HL-60/S4 (cell line): ENCODE data around the gene CREBBP.
"Not testable (repeated sequence)": the region's sequence is repeated elsewhere in the genome, so short reads cannot be mapped to it uniquely, and the experiment has no call there.

Experiments
- in situ Hi-C: fragments of 300-500 bp; cut with MboI; formaldehyde crosslinking; loops from 2 replicates; pipeline ENCODE4 v1.14.3; 2022; ENCODE audit warnings: low sequenced_read_pairs

Gene CREBBP

DNA sequence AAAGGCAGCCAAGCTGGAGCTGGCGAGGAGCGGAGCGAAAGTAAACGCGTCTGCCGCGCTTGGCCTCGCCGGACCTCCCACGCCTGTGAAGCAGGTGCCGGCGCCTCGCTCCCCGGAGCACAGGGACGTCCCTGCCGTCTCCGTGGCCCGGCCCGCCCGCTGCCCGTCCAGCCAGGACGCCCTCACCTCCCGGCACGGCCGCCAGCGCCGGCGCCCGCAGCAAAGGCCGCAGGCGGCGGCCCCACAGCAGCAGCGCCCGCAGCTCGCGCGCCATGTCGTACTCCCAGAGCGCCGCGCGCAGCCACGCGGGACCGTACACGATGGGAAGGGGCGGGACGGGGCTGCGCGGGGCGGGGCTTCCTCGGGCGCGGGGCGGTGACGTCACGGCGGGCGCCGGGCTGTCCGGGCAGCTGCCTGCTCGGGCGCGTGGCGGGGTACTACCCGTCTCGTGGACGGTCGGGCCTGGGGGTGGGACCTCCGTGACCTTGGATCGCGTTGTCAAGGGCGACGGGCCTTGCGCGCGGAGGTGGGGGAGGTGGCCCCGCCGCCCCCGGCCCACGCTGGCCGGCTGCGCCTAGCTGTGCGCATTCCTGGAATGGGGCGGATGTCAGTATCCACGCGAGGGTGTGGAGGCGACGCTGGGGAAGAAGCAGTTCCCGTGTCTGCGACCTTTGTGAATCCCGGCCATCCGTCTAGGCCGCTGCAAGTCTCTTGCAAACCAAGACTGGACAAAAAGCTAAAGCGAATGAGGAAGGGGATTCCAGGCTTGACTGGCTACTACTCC, 163.1 kb downstream of the CREBBP start, which contains the start of gene TRAP1:
Gene TRAP1 (minus strand): TSS at position 290 of the 784 bp plus-strand sequence. CDS start 16 bp downstream, at position 274.
- in situ Hi-C loops = no loop called here

DNA sequence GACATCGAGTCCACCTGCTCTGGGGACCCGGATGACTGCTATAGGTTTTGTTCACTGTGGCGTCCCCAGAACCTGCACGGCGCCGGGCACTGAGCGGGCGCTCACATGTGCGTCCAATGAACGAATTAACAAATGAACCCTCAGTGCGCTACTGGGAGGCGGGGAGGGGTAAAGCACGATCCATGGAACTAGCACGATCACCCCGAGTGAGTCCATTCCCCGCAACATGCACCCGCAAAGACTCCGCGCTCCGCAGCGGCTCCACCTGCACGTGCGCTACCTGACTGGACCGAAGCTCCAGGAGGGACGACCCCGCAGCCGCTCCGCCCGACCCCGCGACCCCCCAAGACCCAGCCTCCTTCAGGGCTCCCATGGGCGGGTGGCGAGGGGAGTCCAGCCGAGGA, 163.7 kb downstream of the CREBBP start:
- in situ Hi-C loops = no loop called here

DNA sequence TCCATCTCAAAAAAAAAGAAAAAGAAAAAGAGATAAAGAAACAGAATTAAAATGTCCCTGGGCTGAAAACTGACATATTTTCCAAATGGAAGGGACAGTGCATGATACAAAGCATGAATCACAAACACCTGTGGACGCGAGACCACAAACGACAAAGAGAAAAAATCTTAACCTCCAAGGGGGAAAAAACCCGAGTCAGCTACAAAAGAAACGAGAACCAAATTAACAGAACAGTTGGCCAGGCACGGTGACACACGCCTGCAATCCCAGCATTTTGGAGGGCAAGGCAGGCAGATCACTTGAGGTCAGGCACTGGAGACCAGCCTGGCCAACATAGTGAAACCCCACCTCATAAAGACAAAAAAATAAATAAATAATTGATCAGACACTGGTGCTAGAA, 165.1 kb downstream of the CREBBP start:
- in situ Hi-C loops = no loop called here

DNA sequence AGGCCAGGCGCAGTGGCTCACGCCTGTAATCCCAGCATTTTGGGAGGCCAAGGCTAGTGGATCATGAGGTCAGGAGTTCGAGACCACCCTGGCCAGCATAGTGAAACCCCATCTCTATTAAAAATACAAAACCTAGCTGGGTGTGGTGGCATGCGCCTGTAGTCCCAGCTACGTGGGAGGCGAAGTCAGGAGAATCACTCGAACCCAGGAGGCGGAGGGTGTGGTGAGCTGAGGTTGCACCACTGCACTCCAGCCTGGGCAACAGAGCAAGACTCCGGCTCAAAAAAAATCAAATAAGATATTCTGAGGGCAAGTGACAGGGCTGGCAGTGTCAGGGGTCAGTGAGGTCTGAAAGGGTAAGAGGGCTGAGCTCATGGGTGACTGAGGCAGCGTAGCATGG, 166.1 kb downstream of the CREBBP start:
- in situ Hi-C loops = not testable (repeated sequence)

DNA sequence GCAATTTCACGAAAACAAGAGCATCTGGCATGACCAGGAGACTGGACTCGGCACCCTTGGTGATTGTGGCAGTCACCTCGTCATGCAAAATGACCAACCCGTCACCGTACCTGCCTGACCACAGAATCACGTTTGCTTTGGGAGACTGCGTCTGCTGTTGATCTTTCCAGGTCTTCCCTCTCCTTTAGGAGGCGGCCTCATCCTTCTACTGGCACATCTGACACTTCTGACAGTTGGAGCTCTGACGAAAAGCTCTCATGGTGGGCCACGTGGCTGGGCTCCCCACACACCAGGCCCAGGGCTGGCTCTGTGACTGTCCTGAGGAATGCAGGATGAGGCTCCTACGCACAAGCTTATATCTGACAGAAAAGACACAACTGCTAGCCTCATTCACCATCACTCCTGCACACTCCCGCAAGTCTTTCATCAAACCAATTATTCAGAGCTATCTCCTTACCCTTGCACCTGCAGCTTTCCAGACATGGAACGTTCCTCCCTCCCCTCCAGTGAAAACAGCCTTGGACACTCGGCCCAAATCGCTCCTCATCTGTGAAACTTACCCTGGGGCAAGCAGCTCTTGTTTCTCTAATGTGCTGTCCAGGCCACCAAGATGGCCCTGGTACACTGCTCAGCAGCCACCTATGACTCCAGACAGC, 166.8 kb downstream of the CREBBP start:
- in situ Hi-C loops = no loop called here

DNA sequence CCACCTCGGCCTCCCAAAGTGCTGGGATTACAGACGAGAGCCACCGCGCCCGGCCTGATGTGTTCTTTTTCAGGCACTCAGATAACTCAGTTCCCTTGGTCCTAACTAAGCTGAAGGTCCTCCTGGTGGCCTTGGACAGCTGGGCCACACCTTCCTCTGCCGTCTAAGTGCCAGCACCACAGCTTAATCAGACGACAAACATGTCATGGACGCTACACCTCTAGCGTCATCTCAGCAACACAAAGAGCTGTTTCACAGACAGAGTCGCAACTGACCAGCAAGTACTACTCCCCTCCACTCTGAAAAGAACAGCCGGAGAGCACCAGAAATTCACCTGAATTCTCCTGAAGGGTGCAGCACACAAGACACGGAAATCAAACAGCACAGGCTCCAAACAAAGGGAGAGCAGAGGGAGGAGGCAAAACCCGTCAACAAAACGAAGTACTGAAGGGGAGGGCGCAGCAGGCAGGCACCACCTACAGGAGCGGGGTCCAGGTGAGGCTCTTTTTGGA, 167.6 kb downstream of the CREBBP start:
- in situ Hi-C loops = no loop called here

DNA sequence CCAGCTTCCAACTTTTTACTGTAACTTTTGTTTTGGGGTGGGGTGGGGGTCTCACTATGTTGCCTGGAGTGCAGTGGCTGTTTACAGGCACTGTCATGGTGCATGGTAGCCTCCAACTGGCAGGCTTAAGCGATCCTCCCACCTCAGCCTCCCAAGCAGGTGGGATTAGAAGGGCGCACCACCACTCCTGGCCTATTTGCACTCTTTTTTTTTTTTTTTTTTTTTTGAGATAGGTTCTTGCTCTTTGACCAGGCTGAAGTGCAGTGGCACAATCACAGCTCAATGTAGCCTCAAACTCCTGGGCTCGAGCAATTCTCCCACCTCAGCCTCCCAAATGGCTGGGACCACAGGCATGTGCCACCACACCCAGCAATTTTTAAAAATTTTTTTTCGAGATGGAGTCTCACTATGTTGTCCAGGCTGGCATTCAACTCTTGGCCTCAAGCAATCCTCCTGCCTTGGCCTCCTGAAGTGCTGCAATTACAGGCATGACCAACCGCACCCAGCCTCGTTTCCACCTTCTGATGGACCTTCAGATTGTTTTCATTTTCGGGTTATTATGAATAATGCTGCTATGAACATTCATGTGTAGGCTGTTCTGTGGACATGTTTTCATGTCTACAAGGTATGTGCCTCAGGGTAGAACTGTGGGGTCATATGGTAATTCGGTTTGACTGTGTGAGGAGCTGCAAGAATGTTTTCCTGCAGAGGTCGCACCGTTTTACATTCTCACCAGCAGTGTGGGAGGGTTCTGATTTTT, 174.1 kb downstream of the CREBBP start:
- in situ Hi-C loops = no loop called here

DNA sequence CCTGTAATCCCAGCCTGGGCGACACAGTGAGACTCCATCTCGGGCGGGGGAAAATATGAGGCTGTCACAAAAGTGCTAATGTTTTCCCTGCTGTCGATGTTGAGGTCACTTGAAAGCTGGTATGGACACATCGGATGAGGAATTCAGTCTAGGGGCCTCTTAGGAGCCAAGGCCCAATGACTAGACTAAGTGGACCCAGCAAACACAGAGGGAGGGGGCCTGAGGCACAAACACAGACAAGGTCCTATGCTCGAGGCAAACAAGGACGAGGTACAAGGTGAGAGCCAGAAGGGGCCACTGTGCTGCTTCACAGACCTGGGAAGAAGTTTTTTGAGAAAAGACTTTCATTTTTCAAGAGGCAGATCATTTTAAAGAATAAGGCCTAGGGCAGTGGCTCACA, 178.4 kb downstream of the CREBBP start:
- in situ Hi-C loops = no loop called here

DNA sequence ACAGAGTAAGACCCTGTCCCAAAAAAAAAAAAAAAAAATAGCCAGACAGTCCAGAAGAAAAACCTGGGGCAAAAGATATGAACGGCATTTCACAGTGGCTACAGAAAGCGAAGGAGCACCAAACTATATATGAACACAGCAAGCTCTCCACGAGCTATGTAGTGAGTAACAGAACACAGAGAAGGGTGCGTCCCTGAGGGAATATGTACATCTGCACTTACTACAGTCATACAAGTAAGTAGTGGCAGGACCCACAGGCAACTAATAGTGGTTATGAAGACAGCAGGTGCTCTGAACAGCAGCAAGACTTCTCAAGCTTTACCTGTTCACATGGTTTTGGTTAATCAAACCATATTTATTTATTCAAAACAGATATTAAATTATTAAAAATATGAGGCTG, 179.0 kb downstream of the CREBBP start:
- in situ Hi-C loops = no loop called here

DNA sequence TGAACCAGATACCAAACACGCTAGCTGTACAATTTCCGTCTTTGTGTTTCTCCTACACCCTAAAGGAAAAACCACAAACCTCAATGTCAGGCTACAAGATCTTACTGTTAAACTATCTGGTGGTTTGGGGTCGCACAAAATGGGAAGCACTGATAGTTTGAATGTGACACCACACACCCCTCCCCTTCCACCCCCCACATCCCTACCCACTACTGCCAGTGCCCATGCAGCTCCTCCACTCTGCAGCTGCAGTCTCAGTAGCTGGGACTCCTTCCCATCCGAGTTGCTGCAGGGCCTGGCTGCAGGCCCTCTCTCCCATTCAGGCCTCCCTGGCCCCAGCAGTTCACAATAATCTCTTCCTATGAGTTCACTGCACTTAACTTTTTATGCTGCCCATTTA, 181.6 kb downstream of the CREBBP start:
- in situ Hi-C loops = no loop called here

DNA sequence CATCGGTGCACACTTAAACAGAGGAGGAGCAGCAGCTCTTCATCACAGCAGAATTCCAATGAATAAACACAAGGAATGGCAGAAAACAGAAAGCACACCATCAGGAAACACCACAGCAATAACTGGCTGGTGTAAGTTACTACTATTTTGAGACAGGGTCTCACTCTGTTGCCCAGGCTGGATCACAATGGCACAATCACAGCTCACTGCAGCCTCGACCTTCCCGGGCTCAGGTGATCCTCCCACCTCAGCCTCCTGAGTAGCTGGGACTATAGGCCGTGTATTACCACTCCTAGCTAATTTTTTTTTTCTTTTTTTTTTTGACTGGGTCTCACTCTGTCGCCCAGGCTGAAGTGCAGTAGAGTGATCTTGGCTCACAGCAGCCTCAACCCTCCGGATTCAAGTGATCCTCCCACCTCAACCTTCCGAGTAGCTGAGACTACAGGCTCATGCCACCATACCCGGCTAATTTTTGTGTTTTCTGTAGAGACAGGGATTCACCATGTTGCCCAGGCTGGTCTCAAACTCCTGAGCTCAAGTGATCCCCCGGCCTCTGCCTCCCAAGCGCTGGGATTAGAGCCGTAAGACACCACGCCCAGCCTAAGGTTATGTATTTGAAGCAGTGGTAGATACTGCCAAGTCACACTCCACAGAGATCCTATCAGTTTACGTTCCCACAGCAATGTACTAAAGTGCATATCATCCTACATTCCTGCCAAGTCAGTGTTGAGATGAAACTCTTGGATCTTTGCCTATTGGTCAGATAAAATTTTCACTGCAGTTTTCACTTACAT, 183.9 kb downstream of the CREBBP start:
- in situ Hi-C loops = no loop called here

DNA sequence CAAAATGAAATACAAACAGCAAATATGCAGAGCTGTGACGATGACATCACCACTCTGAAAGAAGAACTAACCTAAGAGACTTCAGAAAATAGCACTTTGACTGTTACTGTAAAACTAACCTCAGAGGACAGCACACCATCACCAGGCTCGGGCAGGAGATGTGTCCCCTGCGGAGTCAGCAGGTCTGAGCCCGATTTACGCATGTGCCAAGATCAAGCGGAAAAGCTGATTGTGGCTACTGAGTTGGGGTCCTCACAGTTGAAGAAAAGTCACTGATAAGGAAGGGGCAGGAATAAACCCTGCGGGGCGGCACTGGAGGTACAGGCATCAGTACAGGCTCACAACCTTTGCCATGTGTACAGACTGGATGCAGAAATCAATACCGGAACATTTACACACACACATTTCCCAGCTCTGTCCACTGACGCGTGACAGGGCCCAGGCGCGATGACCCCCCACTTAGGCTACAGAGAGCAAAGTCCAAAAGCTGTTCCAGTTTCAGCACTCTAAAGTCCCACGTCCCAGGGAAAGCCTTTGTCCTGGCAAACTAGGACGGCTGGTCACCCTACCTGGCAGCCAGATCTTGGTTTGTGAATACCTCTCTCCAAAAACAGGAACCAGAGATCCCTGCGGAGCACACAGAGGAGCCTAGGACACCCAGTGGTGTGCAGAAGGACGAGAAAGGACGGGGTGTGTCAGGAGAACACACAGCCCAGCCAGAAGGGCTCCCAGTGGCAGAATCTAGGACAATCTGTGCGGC, 184.7 kb downstream of the CREBBP start:
- in situ Hi-C loops = no loop called here

DNA sequence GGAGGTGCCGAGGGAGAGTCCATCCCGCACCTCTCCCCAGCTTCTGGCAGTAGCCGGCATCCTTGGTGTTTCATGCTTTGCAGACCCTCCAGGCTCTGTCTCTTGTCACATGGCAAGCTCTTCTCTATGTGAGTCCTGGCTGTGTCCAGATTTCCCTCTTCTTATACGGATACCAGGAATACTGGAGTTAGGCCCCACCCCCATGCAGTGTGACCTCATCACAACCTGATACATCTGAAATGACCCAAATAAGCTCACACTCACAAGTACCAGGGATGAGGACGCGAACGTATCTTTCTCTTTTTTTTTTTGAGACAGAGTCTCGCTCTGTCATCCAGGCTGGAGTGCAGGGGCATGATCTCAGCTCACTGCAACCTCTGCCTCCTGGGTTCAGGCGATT, 186.5 kb downstream of the CREBBP start:
- in situ Hi-C loops = no loop called here

DNA sequence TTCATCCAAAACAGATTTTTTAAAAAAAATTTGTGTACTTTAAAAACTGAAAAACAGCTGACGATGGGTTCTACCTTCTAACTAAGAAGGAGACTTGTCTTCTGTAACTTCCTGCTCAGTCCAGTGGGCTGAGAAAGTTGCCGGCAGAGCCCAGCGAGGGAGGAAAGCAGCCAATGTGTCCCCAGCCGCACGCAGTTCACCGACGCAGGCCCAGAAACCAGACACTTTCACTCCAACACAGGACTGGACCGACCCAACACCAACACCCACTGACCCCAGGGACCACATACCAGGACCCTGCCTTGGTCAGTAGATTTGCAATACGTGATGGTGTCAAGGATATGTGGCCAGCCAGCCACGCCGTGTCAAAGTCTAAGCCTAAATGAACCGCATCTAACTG, 188.8 kb downstream of the CREBBP start:
- in situ Hi-C loops = no loop called here

DNA sequence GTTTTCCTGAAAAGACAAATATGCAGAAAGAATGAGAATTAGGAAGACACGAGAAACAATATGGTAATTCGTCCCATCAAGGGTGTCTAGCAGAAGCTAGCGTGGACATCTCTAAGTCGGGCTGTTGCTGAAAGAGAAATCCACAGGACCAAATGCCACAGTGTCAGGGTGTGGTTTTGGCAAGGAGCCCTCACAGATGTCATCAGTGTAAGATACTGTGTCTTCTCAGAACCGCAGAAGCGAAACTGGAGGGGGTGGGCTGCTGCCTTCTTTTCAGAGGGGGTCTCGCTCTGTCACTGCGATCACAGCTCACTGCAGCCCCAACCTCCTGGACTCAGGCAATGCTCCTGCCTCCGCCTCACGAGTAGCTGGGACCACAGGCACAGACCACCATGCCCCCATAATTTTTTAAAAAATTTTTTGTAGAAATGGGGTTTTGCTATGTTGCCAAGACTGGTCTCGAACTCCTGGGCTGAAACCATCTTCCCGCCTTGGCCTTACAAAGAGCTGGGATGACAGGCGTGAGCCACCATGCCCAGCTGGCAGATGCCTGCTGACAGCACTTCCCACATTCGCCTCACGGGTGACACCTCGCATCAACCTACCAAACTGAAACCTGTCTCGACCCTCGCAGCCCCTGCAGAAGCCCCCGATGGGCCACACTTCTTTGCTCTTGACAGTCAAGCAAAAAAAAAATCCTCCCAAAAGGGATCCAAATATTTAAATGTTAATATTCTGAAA, 189.4 kb downstream of the CREBBP start:
- in situ Hi-C loops = no loop called here

DNA sequence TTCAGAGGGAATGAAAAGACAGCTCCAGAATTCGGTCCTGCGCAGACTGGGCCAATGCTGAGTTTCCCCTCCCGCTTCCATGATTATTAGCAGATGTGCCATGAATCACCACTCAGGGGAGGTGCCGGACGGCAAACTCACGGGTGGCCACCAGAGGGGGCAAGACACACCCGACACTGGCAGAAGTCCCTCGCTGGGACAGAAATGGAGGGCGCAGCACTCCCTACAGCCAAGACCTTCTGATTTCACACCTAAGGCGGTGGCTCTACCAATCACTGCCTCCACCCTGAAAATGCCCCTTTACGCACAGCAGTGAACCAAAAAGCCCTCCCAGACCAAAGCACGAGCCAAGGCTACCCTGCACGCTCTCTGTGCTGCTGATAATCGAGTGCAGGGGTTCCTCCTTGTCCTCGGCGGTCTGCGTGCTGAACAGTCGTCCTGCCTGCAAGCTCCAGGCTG, 190.0 kb downstream of the CREBBP start:
- in situ Hi-C loops = no loop called here

DNA sequence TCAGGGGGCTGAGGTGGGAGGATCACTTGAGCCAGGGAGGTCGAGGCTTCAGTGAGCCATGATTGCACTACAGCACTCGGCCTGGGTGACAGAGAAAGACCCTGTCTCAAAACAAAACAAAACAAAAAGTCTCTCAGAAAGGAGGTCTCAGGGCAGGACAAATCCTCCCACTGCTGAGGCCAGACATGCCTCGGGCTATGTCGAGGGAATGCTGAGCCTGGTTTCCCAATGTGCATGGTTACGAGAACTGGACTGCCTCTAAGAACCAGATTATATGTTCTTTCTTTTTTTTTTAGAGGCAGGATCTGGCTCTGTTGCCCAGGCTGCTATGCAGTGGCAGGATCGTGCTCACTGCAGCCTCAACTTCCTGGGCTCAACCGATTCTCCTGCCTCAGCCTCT, 190.8 kb downstream of the CREBBP start:
- in situ Hi-C loops = no loop called here

DNA sequence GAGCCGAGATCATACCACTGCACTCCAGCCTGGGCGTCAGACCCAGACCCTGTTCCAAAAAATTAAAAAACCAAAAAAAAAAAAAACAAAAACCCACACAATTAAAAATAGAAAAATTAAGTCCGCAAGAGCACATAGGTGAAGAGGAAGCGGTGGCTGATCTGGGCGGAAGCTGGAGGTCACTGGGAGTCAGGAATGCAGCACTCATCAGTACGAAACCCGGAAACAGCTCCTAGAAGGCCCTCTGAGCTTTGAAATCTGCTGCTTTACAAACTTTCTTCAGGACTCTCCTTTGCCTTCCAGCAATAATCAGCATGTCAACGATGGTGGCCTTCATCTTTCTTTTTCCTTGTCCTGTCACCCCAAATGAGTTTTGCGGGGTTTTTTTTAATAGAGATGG, 192.7 kb downstream of the CREBBP start:
- in situ Hi-C loops = no loop called here

DNA sequence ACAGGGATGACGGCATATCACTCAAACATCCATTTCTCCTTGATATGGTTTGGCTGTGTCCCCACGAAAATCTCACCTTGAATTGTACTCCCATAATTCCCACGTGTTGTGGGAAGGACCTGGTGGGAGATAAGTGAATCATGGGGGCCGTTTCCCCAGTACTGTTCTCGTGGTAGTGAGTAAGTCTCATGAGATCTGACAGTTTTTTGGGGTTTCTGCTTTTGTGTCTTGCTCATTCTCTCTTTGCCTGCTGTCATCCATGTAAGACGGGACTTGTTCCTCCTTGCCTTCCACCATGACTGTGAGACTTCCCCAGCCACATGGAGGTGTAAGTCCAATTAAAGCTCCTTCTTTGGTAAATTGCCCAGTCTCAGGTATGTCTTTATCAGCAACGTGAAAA, 193.5 kb downstream of the CREBBP start:
- in situ Hi-C loops = no loop called here
